Ishikawa (cell line): ENCODE results near the gene MAP4K3.

ENCODE experiments used
- CEBPB ChIP-seq: IDR thresholded peaks from 2 replicates; pipeline ENCODE4 v1.6.1; 2012
- CREB1 ChIP-seq: IDR thresholded peaks from 2 replicates; pipeline ENCODE4 v1.6.1; 2012; ENCODE audit warnings: low read depth
- EGR1 ChIP-seq: IDR thresholded peaks from 2 replicates; pipeline ENCODE4 v1.6.1; 2012
- EP300 ChIP-seq: IDR thresholded peaks from 2 replicates; pipeline ENCODE4 v1.6.1; 2012; ENCODE audit warnings: borderline replicate concordance
- FOXM1 ChIP-seq: IDR thresholded peaks from 2 replicates; pipeline ENCODE4 v1.6.1; 2012; ENCODE audit warnings: low read depth, borderline replicate concordance
- NFIC ChIP-seq: IDR thresholded peaks from 2 replicates; pipeline ENCODE4 v1.6.1; 2012
- RAD21 ChIP-seq: IDR thresholded peaks from 2 replicates; pipeline ENCODE4 v1.6.1; 2012; ENCODE audit warnings: low read depth
- TAF1 ChIP-seq: IDR thresholded peaks from 2 replicates; pipeline ENCODE4 v1.6.1; 2012; ENCODE audit warnings: low read depth, mild to moderate bottlenecking
- TCF12 ChIP-seq: IDR thresholded peaks from 2 replicates; pipeline ENCODE4 v1.6.1; 2012; ENCODE audit warnings: low read depth
- TEAD4 ChIP-seq: IDR thresholded peaks from 2 replicates; pipeline ENCODE4 v1.6.1; 2012
- YY1 ChIP-seq: IDR thresholded peaks from 2 replicates; pipeline ENCODE4 v1.6.1; 2012; ENCODE audit warnings: low read depth
- ZBTB7A ChIP-seq: IDR thresholded peaks from 2 replicates; pipeline ENCODE4 v1.6.1; 2012; ENCODE audit warnings: low read depth
- TF ChIP-seq, protein P1 (sequence below): IDR thresholded peaks from 2 replicates; pipeline ENCODE4 v1.6.1; 2012; ENCODE audit warnings: low read depth, mild to moderate bottlenecking
- TF ChIP-seq, protein P2 (sequence below): IDR thresholded peaks from 2 replicates; pipeline ENCODE4 v1.6.1; 2012
- TF ChIP-seq, protein P3 (sequence below): IDR thresholded peaks from 2 replicates; pipeline ENCODE4 v1.6.1; 2012

MAP4K3 gene

DNA sequence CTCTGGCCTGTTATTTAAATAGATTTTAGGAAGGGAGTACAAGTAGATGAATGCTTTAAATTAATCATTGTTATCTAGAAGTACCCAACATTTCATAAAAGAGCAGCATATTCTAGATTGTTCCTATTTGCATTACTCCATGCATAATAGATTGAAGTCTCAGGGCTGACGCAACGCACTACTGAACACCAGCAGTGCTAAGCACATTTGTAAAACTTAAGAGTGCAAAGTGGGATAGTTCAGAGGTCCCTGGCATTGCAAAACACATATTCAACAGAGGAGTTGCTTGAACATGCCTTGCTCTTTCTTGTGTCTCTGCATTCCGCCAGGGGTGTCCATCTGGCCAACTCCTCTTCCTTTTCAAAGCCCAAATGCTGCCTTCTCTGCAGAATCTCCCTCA, 215.6 kb downstream of the MAP4K3 start:
- no peak for TF ChIP-seq CREB1
- TF ChIP-seq EGR1, result no peak
- TF ChIP-seq RAD21, result no peak
- no peak for TF ChIP-seq TAF1
- TF ChIP-seq, protein P1, sequence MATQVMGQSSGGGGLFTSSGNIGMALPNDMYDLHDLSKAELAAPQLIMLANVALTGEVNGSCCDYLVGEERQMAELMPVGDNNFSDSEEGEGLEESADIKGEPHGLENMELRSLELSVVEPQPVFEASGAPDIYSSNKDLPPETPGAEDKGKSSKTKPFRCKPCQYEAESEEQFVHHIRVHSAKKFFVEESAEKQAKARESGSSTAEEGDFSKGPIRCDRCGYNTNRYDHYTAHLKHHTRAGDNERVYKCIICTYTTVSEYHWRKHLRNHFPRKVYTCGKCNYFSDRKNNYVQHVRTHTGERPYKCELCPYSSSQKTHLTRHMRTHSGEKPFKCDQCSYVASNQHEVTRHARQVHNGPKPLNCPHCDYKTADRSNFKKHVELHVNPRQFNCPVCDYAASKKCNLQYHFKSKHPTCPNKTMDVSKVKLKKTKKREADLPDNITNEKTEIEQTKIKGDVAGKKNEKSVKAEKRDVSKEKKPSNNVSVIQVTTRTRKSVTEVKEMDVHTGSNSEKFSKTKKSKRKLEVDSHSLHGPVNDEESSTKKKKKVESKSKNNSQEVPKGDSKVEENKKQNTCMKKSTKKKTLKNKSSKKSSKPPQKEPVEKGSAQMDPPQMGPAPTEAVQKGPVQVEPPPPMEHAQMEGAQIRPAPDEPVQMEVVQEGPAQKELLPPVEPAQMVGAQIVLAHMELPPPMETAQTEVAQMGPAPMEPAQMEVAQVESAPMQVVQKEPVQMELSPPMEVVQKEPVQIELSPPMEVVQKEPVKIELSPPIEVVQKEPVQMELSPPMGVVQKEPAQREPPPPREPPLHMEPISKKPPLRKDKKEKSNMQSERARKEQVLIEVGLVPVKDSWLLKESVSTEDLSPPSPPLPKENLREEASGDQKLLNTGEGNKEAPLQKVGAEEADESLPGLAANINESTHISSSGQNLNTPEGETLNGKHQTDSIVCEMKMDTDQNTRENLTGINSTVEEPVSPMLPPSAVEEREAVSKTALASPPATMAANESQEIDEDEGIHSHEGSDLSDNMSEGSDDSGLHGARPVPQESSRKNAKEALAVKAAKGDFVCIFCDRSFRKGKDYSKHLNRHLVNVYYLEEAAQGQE, result no peak

DNA sequence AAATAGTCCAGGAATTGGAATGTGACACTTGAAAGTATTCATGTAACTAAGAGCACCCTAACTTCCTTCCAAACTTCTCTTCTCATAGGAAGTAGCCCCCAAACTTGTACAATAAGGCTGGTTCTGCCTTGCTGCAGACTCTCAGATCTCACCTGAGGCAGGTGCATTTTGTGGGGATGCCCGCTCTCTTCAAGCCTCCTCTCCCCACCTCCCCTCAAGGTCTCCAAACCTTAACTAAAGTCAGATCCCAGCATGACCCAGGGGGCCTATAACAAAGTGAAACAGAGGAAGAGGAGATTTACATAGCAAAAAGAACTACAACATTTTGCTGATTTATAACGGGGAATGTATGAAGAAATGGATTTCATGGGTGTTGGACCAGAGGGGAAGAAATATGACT, 216.9 kb downstream of the MAP4K3 start:
- TF ChIP-seq TAF1, result no peak
- TF ChIP-seq TCF12, result no peak
- TF ChIP-seq, protein P2, sequence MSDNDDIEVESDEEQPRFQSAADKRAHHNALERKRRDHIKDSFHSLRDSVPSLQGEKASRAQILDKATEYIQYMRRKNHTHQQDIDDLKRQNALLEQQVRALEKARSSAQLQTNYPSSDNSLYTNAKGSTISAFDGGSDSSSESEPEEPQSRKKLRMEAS, result no peak
- no peak for TF ChIP-seq NFIC
- TF ChIP-seq YY1, result no peak
- no peak for TF ChIP-seq CREB1
- TF ChIP-seq ZBTB7A, result no peak
- no peak for TF ChIP-seq EGR1
- TF ChIP-seq, protein P3, sequence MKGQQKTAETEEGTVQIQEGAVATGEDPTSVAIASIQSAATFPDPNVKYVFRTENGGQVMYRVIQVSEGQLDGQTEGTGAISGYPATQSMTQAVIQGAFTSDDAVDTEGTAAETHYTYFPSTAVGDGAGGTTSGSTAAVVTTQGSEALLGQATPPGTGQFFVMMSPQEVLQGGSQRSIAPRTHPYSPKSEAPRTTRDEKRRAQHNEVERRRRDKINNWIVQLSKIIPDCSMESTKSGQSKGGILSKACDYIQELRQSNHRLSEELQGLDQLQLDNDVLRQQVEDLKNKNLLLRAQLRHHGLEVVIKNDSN, result no peak
- TF ChIP-seq TEAD4, result no peak
- TF ChIP-seq EP300, result no peak
- TF ChIP-seq, protein P1, result no peak
- TF ChIP-seq CEBPB, result no peak
- TF ChIP-seq RAD21, result no peak
- no peak for TF ChIP-seq FOXM1

DNA sequence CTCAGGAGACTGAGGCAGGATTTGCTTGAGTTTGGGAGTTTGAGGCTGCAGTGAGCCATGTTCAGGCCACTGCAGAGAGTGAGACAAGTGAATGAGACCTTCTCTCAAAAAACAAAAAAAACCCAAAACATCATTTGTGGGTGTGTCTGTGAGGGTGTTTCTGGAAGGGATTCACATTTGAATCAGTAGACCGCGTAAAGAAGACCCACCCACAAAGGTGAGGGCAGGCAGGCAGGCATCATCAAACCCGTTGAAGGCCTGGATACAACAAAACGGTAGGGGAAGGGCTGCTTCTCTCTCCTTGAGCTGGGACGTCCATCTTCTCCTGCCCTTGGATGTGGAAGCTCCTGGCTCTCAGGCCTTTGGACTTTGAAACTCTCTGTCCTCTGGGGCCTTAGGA, 218.7 kb downstream of the MAP4K3 start:
- TF ChIP-seq EP300, result no peak
- no peak for TF ChIP-seq EGR1
- no peak for TF ChIP-seq TCF12
- TF ChIP-seq RAD21, result no peak
- TF ChIP-seq CEBPB, result no peak
- TF ChIP-seq ZBTB7A, result no peak
- TF ChIP-seq, protein P3, result no peak
- no peak for TF ChIP-seq NFIC
- TF ChIP-seq TEAD4, result no peak
- no peak for TF ChIP-seq FOXM1
- TF ChIP-seq, protein P2, result no peak
- TF ChIP-seq TAF1, result no peak
- TF ChIP-seq, protein P1, result no peak
- no peak for TF ChIP-seq YY1
- TF ChIP-seq CREB1, result no peak

DNA sequence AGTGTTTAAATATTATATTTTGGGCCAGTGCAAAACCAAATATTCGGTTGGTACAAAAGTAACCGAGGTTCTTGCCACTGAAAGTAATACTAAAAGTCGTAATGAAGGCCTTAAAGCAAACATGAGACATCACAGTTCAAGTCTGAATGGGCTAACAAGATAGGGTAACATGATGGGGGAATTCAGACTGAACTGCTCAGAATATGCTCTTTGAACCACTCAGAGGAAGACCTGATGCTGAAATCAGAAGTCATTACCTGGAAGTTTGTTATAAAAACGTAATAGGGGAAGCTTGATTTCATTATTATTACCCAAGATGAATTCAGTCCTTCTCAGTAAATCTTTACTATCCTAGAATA, 219.9 kb downstream of the MAP4K3 start:
- TF ChIP-seq, protein P3, result no peak
- TF ChIP-seq YY1 (no peak), CREB1 (no peak), FOXM1 (no peak)
